ENCODE results near the gene B3GNT5.

DNA sequence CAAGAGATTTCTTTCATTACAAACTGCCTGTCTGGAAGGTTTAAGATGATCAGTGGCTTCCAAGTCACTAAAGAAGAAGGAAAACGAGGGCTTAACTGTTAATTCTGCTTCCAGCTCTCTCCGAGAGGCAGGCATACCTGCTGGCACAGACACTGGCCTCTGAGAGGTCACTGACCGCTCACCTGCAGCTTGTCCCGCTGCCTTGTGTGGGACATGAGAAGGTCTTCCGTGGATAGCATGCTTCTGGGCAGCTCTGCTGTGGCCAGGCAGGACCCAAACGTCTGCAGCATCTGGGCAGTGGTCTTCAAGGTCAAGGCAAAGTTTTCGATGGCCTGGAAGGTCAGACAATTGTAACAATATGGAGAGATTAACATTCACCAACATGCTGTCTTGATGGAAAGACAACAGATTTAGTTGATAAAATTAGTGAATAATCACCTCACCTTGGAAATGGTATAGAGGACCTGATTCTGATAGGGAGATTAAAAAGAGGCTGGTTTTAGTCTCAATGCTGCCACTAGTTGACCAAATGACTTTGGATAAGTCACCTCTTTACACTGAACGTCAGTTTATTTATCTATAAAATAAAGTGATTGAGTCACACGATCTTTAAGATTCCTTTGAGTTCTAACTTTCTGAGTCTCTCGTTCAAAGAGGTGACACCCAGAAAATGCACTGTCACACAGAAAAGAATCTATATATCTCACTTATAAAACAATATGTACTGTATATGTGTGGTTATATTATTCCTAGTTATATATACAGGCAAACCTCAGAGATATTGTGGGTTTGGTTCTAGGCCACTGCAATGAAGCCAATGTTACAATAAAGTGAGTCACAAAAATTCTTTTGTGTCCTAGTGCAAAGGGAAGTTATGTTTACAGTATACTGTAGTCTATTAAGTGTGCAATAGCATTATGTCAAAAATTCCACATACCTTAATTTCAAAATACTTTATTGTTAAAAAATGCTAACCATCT lies 65.1 kb downstream of the B3GNT5 start:
- TF ChIP-seq, protein P1, sequence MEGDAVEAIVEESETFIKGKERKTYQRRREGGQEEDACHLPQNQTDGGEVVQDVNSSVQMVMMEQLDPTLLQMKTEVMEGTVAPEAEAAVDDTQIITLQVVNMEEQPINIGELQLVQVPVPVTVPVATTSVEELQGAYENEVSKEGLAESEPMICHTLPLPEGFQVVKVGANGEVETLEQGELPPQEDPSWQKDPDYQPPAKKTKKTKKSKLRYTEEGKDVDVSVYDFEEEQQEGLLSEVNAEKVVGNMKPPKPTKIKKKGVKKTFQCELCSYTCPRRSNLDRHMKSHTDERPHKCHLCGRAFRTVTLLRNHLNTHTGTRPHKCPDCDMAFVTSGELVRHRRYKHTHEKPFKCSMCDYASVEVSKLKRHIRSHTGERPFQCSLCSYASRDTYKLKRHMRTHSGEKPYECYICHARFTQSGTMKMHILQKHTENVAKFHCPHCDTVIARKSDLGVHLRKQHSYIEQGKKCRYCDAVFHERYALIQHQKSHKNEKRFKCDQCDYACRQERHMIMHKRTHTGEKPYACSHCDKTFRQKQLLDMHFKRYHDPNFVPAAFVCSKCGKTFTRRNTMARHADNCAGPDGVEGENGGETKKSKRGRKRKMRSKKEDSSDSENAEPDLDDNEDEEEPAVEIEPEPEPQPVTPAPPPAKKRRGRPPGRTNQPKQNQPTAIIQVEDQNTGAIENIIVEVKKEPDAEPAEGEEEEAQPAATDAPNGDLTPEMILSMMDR (IDR thresholded peaks at IDR 0.05; ENCODE audit: low read depth, low read length), result no peak
- TF ChIP-seq POLR2A (IDR thresholded peaks at IDR 0.05; ENCODE audit: extremely low read depth, insufficient read length), result no peak
- TF ChIP-seq MYC (IDR thresholded peaks at IDR 0.05; ENCODE audit: low read depth, low read length), result no peak
